HG02759 (cell line): ENCODE results near the gene FBXW7.

Source experiments
- ATAC-seq: cut with Tn5 transposase; IDR thresholded peaks from one replicate; pipeline ENCODE4 v1.9.1; 2021; ENCODE audit warnings: mild to moderate bottlenecking, moderate library complexity; ENCODE audit not compliant: unreplicated experiment

Gene FBXW7

GRCh38 chr4:152296386-152296785, 239.5 kb downstream of the FBXW7 start:
- no peak for ATAC-seq

- ATAC-seq: no peak
Observed at GRCh38 chr4:152294765-152295164, 241.1 kb downstream of the FBXW7 start.

GRCh38 chr4:152294331-152294730, 241.6 kb downstream of the FBXW7 start:
- no peak for ATAC-seq

GRCh38 chr4:152293527-152293926, 242.4 kb downstream of the FBXW7 start:
- no peak for ATAC-seq

- ATAC-seq: no peak
Observed at GRCh38 chr4:152290366-152290921, 245.4 kb downstream of the FBXW7 start.

- ATAC-seq: no peak
Observed at GRCh38 chr4:152289941-152290340, 246.0 kb downstream of the FBXW7 start.

GRCh38 chr4:152289541-152289940, 246.4 kb downstream of the FBXW7 start:
- ATAC-seq: no peak

GRCh38 chr4:152283801-152284470, 252.0 kb downstream of the FBXW7 start:
- ATAC-seq: no peak

- ATAC-seq: no peak
Observed at GRCh38 chr4:152281822-152282221, 254.1 kb downstream of the FBXW7 start.

GRCh38 chr4:152281211-152281610, 254.7 kb downstream of the FBXW7 start:
- no peak for ATAC-seq

GRCh38 chr4:152279234-152279566, 256.7 kb downstream of the FBXW7 start:
- ATAC-seq: no peak

GRCh38 chr4:152278505-152279233, 257.2 kb downstream of the FBXW7 start:
- ATAC-seq: peak; percentile 81

GRCh38 chr4:152278172-152278504, 257.8 kb downstream of the FBXW7 start:
- ATAC-seq: peak; percentile 35

- no peak for ATAC-seq
Observed at GRCh38 chr4:152277333-152277732, 258.6 kb downstream of the FBXW7 start.

GRCh38 chr4:152273343-152273742, 262.5 kb downstream of the FBXW7 start:
- ATAC-seq: no peak
